ENCODE data around the gene FOXO6. TPM values are rescaled to one million over a fixed set of nuclear protein-coding genes. Genes with fewer than 3 reads are reported as not detected.

Gene FOXO6
- total RNA-seq, 1 donor from 2014 or later, result 0.55 TPM

DNA sequence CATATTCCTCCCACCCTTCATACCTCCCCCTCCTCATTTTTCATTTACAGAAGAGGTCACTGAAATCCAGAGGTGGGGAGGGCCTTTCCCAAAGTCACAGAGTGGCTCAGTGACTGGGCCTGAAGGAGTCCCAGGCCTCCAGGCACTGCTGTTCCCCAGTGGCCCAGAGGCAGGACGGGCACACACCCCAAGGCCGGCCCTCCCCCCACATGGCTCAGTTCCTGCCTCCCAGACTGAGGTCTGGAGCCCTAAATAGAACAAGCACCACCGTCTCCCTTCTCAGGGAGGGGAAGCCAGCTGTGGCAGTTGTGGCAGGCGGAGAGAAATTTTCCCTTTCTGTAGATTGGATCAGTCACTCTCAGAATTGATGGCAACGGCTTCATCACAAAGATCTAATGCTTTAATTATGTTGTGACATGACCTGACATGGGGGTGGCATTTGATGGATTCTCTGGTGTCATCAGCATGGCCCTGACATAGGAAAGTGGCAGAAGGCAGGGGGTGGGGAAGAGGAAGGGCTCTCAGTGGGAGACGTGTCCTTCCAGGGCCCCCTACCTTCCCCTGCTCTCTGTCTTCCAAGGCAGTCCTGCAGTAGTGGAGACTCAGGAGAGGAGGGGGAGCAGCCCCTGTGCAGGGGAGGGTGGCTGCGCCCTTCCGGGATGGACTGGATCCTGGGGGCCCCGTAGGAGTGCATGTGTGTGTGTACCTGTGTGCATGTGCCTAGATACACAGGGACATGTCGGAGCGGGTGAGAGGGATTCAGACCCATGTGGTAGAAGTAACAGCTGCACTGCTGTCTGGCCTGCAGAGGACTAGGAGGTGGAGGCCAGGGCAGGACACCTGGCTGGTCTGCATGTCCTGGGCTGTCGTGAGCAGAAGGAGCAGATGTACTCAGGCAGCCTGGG lies 41.2 kb upstream of the FOXO6 start:
- DNase-seq (no peak), ATAC-seq (ENCODE audit: low read depth) (no peak)
- Mint-ChIP-seq H3K27ac (no peak overlapping the region), H3K27me3 (peaks cover 10% of the 10 kb centered on the region), H3K4me3 (no peak overlapping the region), H3K36me3 (ENCODE audit: low read depth) (no peaks in the 10 kb centered on the region), H3K4me1 (no peaks in the 10 kb centered on the region), H3K9me3 (no peaks in the 10 kb centered on the region)
- POLR2A ChIA-PET, result no interaction called here
- intact Hi-C loops (cut with micrococcal nuclease), result no loop called here
- TF ChIP-seq CTCF (IDR thresholded peaks at IDR 0.05), result no peak
- CTCF ChIA-PET, result no interaction called here

- no peaks in the 10 kb centered on the region for H3K36me3 Mint-ChIP-seq (ENCODE audit: low read depth)
- ATAC-seq (ENCODE audit: low read depth), result no peak
- CTCF ChIA-PET, result no interaction called here
- POLR2A ChIA-PET, result no interaction called here
- no peak for TF ChIP-seq CTCF (IDR thresholded peaks at IDR 0.05)
- H3K27ac Mint-ChIP-seq, result no peak overlapping the region
- no peak for DNase-seq
- H3K4me3 Mint-ChIP-seq, result no peak overlapping the region
- H3K9me3 Mint-ChIP-seq, result no peaks in the 10 kb centered on the region
- intact Hi-C loops (cut with micrococcal nuclease), result no loop called here
- no peaks in the 10 kb centered on the region for H3K4me1 Mint-ChIP-seq
- H3K27me3 Mint-ChIP-seq, result peaks cover 8% of the 10 kb centered on the region
These were observed 40.1 kb upstream of the FOXO6 start for GRCh38 chr1:41320895-41321676.

GRCh38 chr1:41322101-41322661 lies 39.1 kb upstream of the FOXO6 start:
- Mint-ChIP-seq H3K4me3 (no peak overlapping the region), H3K9me3 (no peaks in the 10 kb centered on the region), H3K36me3 (ENCODE audit: low read depth) (no peaks in the 10 kb centered on the region), H3K27ac (no peak overlapping the region), H3K27me3 (peaks cover 8% of the 10 kb centered on the region), H3K4me1 (no peaks in the 10 kb centered on the region)
- POLR2A ChIA-PET, result no interaction called here
- no peak for TF ChIP-seq CTCF (IDR thresholded peaks at IDR 0.05)
- intact Hi-C loops (cut with micrococcal nuclease), result no loop called here
- ATAC-seq (ENCODE audit: low read depth) (no peak), DNase-seq (no peak)
- CTCF ChIA-PET, result interaction anchor here (2.5 kb wide), 1 partner anchor 96 kb away, joined by 23 read pairs; no protein-coding TSS in a partner anchor

- Mint-ChIP-seq H3K27me3 (peaks cover 8% of the 10 kb centered on the region), H3K9me3 (no peaks in the 10 kb centered on the region), H3K27ac (no peak overlapping the region), H3K36me3 (ENCODE audit: low read depth) (no peaks in the 10 kb centered on the region), H3K4me1 (no peaks in the 10 kb centered on the region), H3K4me3 (no peak overlapping the region)
- TF ChIP-seq CTCF (IDR thresholded peaks at IDR 0.05), result no peak
- DNase-seq, result no peak
- ChIA-PET POLR2A (no interaction called here), CTCF (interaction anchor here (2.5 kb wide), 1 partner anchor 95 kb away, joined by 23 read pairs; no protein-coding TSS in a partner anchor)
- ATAC-seq (ENCODE audit: low read depth), result no peak
- intact Hi-C loops (cut with micrococcal nuclease), result loop anchor here (1.0 kb wide), 1 partner anchor 94 kb away; no protein-coding TSS in a partner anchor
These were observed 38.4 kb upstream of the FOXO6 start for GRCh38 chr1:41322835-41323234.

All from activated B cell treated with CpG ODN at 0.5 μM for 24 hours (primary cell).